Upper lobe of left lung (tissue), 4 donors: ENCODE measurements around the gene ME3.

Experiments
- EP300 ChIP-seq, 4 donors: sonication (generic); formaldehyde crosslinking; IDR thresholded peaks; one replicate each; pipeline ENCODE4 v1.5.1; 2017; ENCODE audit warnings: antibody characterized with exemption in 4 of 4, control low read depth in 2 of 4
- POLR2A ChIP-seq, 4 donors: fragments of 450-650 bp; IDR thresholded peaks; one replicate each; pipeline ENCODE4 v1.5.1; 2016 to 2017; ENCODE audit warnings: antibody characterized with exemption in 4 of 4, mild to moderate bottlenecking in 2 of 4
- TF ChIP-seq, protein P1 (sequence below), 6 experiments: fragments of 450-650 bp in 4 of 6; fragments of 200-600 bp in 2 of 6; sonication (generic) in 2 of 6; IDR thresholded peaks; one replicate each; pipeline ENCODE4 v1.5.1; 2016 to 2019; ENCODE audit warnings: antibody characterized with exemption in 6 of 6

DNA sequence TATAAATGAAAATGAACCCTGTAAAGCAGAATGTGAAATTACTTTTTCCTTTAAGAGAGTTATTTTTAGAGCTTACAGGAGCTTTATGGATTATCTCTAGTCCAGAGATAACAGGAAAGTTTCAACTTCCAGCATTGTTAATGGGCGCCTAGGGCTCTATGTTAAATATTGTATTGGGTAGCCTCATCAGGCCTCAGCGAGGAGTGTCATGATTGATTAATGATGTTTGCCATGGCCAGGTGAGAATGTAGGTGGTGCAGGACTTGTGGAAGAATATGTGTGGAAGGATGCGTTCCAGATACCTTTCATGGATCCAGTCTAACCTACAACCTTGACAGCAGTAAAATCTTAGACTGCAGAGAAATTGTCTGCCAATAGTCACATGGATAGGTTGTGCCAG lies 50.6 kb downstream of the ME3 start:
- TF ChIP-seq, protein P1, sequence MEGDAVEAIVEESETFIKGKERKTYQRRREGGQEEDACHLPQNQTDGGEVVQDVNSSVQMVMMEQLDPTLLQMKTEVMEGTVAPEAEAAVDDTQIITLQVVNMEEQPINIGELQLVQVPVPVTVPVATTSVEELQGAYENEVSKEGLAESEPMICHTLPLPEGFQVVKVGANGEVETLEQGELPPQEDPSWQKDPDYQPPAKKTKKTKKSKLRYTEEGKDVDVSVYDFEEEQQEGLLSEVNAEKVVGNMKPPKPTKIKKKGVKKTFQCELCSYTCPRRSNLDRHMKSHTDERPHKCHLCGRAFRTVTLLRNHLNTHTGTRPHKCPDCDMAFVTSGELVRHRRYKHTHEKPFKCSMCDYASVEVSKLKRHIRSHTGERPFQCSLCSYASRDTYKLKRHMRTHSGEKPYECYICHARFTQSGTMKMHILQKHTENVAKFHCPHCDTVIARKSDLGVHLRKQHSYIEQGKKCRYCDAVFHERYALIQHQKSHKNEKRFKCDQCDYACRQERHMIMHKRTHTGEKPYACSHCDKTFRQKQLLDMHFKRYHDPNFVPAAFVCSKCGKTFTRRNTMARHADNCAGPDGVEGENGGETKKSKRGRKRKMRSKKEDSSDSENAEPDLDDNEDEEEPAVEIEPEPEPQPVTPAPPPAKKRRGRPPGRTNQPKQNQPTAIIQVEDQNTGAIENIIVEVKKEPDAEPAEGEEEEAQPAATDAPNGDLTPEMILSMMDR (IDR thresholded peaks at IDR 0.05), result no peak
- TF ChIP-seq POLR2A (IDR thresholded peaks at IDR 0.05) (no peak), EP300 (IDR thresholded peaks at IDR 0.05) (no peak)
